ACC112 (cell line): ENCODE measurements around the gene PRR15L.

Experiments
- H2AFZ ChIP-seq: fragments of 200-600 bp; sonication (generic); one replicate; pipeline ENCODE4 v1.6.0; 2017; ENCODE audit warnings: antibody characterized with exemption, low read length; ENCODE audit not compliant: unreplicated experiment
- H3K27ac ChIP-seq: fragments of 200-600 bp; sonication (generic); 2 replicates; pipeline ENCODE4 v1.5.1; 2014; ENCODE audit warnings: low read depth, mild to moderate bottlenecking, antibody characterized with exemption, low read length, moderate library complexity
- H3K27me3 ChIP-seq: fragments of 200-600 bp; sonication (generic); 2 replicates; pipeline ENCODE4 v1.6.1; 2014; ENCODE audit warnings: mild to moderate bottlenecking, antibody characterized with exemption, low read length, moderate library complexity, mixed read lengths; ENCODE audit not compliant: insufficient read depth
- H3K36me3 ChIP-seq: fragments of 200-600 bp; sonication (generic); 2 replicates; pipeline ENCODE4 v1.6.1; 2016; ENCODE audit warnings: mild to moderate bottlenecking, antibody characterized with exemption, low read length, moderate library complexity, mixed read lengths; ENCODE audit not compliant: insufficient read depth
- H3K4me1 ChIP-seq: fragments of 200-600 bp; sonication (generic); one replicate; pipeline ENCODE4 v1.6.1; 2016; ENCODE audit warnings: low read length, mixed read lengths; ENCODE audit not compliant: insufficient read depth, unreplicated experiment, control insufficient read depth
- H3K4me3 ChIP-seq: fragments of 200-600 bp; sonication (generic); 2 replicates; pipeline ENCODE4 v1.5.1; 2014; ENCODE audit warnings: mild to moderate bottlenecking, low read depth, low read length
- H3K79me2 ChIP-seq: fragments of 200-600 bp; sonication (generic); one replicate; pipeline ENCODE4 v1.6.0; 2016; ENCODE audit warnings: low read length; ENCODE audit not compliant: control insufficient read depth, unreplicated experiment, insufficient read depth

The PRR15L gene

DNA sequence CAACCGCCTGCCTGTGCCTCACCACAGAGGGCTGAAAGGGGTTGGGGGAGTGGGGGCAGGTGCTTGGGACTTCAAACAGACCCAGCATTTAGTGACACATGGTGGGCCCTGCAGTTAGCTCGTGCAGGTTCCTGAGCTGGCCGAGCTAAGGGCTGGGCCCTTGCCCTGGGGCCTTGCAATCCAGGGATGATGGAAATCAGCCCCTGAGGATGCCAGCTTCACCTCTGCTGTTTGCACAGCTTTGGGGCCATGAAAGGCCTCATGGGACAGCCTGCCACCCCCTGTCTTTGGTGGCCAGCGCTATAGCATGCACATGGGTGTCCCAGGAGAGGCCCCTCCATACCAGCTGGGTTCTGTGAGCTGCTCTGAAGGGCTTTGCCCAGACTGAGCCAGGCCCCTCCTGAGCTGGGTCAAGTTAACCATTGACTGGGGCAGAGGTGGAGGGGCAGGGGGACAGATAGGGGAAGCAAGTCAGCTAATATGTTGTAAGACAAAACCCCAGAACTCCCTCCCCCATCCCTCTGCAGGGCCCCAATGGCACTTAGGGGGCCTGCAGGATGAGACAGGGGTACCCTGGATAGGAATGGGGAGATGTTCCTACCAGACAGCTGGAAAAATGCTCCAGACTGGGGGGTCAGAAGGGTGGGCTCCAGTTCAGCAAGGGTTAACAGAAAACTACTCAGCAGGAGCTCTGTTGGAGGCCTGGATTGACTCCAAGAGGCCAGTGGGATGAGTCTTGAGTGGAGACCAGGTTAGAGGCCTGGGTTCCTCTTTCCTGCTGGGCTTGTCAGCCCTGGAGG lies 692 bp downstream of the PRR15L start:
- no peak overlapping the region for H2AFZ ChIP-seq
- no peaks in the 10 kb centered on the region for H3K27me3 ChIP-seq
- H3K27ac ChIP-seq: no peak overlapping the region
- no peaks in the 10 kb centered on the region for H3K79me2 ChIP-seq
- no peaks in the 10 kb centered on the region for H3K36me3 ChIP-seq
- H3K4me1 ChIP-seq: peaks cover 7% of the 10 kb centered on the region
- no peak overlapping the region for H3K4me3 ChIP-seq

DNA sequence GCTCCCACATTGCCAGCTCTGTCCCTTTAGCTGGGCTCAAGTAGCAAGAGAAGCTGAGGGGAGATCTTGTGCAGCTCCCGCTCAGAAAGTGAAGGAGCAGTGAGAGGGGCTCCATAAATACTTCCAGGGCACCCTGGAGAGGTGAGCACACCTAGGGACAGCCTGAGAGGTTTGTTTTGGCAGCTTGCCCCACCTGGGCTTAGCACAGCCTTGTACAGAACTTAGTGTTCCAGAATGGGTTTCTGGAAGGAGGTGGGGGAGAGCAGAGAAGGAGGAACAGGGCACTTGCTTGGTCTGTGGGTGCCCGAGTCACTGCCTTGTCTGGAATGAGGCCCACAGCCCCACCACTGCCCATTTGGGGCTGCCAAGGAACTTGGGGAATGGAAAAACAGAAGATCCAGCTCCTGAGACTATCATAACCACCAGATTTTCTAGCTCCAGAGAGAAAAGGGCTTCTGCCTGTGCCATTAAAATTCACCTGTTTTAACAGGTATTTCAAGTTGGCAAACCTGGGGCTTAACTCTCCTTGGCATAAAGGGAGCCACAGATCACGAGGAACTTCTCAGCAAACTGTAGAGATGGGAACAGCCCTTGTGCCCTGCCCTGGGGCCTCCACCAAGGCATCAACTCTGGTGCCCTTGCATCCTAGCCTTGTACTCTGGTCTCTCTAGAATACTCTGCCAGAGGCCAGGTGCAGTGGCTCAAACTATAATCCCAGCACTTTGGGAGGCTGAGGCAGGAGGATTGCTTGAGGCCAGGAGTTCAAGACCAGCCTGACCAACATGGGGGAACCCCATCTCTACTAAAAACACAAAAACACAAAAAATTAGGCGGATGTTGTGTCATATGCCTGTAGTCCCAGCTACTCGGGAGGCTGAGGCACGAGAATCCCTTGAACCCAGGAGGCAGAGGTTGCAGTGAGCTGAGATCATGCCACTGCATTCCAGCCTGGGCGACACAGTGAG lies 1.9 kb downstream of the PRR15L start:
- Histone ChIP-seq H3K36me3 (no peaks in the 10 kb centered on the region), H3K4me1 (peaks cover 7% of the 10 kb centered on the region), H3K4me3 (no peak overlapping the region), H3K27me3 (no peaks in the 10 kb centered on the region), H3K79me2 (no peaks in the 10 kb centered on the region), H3K27ac (no peak overlapping the region), H2AFZ (no peak overlapping the region)

DNA sequence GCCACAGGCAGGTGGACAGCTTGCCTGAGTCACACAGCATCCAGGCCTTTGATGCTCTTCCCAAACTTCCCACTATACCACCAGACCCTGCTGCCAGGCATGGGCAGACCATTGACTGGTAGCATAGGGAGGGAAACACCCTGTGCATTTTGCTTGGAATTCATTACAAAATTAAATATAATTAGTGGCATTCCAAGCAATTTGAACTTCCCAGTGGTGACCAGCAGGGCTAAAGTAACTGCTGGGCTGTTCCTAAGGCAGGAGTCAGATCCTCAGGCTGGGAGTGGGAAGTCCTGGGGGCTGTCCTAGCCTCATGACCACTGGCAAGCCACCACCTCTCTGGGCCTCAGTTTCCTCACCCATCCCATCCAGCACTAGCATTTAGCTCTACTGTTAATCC lies 3.8 kb downstream of the PRR15L start:
- Histone ChIP-seq H3K4me3 (no peak overlapping the region), H3K27ac (no peak overlapping the region), H3K79me2 (no peaks in the 10 kb centered on the region), H3K27me3 (no peaks in the 10 kb centered on the region), H2AFZ (no peak overlapping the region), H3K36me3 (no peaks in the 10 kb centered on the region), H3K4me1 (peaks cover 7% of the 10 kb centered on the region)

DNA sequence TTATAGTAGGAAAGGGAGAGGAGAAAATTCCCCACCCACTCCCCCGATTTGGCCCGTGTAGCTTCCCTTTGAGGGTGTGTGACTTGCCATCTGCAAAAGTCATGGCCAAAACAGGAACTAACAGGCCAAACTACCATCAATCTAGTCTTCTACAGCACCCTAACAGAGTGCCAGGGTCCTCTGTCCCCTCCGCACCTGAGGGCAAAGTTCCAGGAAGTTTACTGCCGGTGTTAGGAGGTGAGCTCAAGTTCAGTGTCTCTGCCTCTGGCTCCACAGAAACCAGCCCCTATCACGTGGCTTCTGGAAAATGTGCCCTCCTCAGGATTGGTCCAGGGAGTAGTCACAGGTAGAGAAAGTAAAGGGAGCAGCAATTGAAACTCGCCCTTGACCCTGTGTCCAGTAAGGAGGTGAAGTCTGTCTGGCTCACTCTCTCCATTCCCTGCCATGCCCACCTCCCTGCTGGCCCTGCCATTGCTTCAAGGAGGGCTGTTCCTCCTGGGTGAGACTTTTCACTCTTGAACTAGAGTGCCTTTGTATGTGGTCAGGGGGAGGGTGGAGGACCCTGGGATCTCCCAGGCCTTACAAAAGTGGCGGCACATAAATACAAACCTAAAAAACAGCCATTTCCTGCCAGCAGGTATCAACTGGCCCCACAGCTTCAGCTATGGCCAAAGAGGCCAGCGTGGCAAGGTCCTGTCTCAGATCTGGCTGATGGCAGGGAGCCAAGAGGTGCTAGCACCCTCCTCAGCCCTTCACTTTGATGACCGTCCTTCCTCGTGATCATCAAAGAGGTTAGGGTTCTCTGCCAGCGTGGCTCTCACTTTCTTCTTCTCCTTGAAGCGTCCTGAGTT lies 5.3 kb downstream of the PRR15L start:
- H2AFZ ChIP-seq: no peak overlapping the region
- H3K4me1 ChIP-seq: peaks cover 5% of the 10 kb centered on the region
- H3K4me3 ChIP-seq: no peak overlapping the region
- no peaks in the 10 kb centered on the region for H3K36me3 ChIP-seq
- H3K79me2 ChIP-seq: no peaks in the 10 kb centered on the region
- no peaks in the 10 kb centered on the region for H3K27me3 ChIP-seq
- no peak overlapping the region for H3K27ac ChIP-seq

DNA sequence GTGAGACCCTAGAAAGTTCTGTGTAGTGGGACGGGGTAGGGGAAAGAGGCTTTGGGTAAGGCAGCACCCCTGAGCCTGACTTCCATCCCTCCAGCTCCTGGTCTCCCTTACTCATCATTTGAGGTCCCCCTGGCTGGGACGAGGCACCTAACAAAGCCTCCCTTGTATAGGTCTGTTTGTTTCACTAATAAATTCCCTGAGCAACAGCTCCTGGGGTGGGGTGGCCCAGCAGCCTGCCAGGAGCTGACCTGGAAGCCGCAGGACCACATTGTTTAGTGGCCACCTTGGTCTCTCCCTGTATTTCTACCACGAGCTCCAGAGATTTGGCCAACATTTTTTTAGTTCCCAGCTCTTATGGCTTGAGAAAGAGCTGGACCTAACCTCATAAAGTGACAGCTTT lies 7.2 kb downstream of the PRR15L start:
- H3K4me3 ChIP-seq: no peak overlapping the region
- H3K27ac ChIP-seq: no peak overlapping the region
- H3K36me3 ChIP-seq: no peaks in the 10 kb centered on the region
- no peak overlapping the region for H2AFZ ChIP-seq
- H3K79me2 ChIP-seq: no peaks in the 10 kb centered on the region
- H3K4me1 ChIP-seq: no peaks in the 10 kb centered on the region
- H3K27me3 ChIP-seq: no peaks in the 10 kb centered on the region

DNA sequence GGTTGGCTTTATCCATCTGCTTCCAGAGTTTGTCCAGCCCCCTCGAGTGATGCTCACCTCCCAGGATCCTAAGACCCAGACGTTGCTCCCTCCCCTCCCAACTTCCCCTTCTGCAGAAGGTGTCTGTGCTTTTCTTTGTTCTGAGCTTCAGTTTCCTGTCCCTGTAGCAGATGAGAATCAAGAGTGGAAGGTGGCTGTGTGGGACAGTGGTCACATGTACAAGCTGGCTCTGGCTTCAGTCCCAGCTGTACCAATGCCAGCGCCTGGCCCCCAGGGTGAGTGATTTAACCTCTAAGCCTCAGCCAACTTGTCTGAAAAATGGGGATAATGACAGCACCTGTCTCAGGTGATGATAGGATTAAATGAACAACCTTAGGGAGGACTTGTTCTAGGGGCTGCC lies 7.7 kb downstream of the PRR15L start:
- Histone ChIP-seq H3K36me3 (no peaks in the 10 kb centered on the region), H3K4me3 (no peak overlapping the region), H2AFZ (no peak overlapping the region), H3K79me2 (no peaks in the 10 kb centered on the region), H3K4me1 (no peaks in the 10 kb centered on the region), H3K27ac (no peak overlapping the region), H3K27me3 (no peaks in the 10 kb centered on the region)

DNA sequence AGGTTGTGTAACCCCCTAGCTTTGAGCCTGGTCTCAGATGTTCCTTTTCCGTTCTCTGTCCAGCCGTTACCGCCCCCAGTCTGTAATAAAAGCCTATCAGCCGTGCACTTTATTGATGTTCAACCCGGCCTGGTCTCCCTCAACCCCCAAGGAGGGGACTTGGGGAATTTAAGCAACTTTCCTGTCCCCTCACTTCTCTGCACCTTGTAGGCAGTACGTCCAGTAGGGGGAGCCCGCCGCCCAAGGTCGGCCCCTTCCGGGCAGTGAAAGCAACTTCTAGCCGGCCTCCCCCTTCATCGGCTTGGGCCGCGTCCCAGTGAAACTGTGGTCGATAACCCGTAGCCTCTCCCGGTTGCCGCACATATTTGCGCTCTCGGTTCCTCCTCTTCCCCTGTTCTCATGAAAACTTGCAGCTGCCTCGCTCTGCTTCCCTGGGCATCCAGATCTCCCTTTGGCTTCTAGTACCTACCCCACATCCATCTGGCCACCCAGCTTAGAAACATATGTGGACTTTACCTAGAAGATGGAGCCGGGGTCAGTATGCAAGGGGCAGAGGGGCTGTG lies 8.4 kb downstream of the PRR15L start:
- Histone ChIP-seq H3K4me3 (peak overlapping the region; percentile 37; the same call in 1 of the 2 replicates), H3K27ac (no peak overlapping the region), H3K27me3 (no peaks in the 10 kb centered on the region), H3K4me1 (no peaks in the 10 kb centered on the region), H2AFZ (no peak overlapping the region), H3K36me3 (no peaks in the 10 kb centered on the region), H3K79me2 (no peaks in the 10 kb centered on the region)

GRCh38 chr17:47948706-47949196 lies 8.9 kb downstream of the PRR15L start:
- Histone ChIP-seq H2AFZ (no peak overlapping the region), H3K79me2 (no peaks in the 10 kb centered on the region), H3K4me3 (no peak overlapping the region), H3K36me3 (no peaks in the 10 kb centered on the region), H3K27ac (no peak overlapping the region), H3K27me3 (no peaks in the 10 kb centered on the region), H3K4me1 (no peaks in the 10 kb centered on the region)

- H3K4me1 ChIP-seq: peaks cover 3% of the 10 kb centered on the region
- H3K79me2 ChIP-seq: no peaks in the 10 kb centered on the region
- no peaks in the 10 kb centered on the region for H3K36me3 ChIP-seq
- H3K27me3 ChIP-seq: no peaks in the 10 kb centered on the region
- H3K27ac ChIP-seq: no peak overlapping the region
- H2AFZ ChIP-seq: no peak overlapping the region
- H3K4me3 ChIP-seq: no peak overlapping the region
These were observed 10.7 kb downstream of the PRR15L start for GRCh38 chr17:47946929-47947397.

GRCh38 chr17:47946516-47946915 lies 11.2 kb downstream of the PRR15L start:
- H3K4me1 ChIP-seq: peaks cover 3% of the 10 kb centered on the region
- H3K4me3 ChIP-seq: no peak overlapping the region
- no peaks in the 10 kb centered on the region for H3K36me3 ChIP-seq
- no peak overlapping the region for H2AFZ ChIP-seq
- H3K27me3 ChIP-seq: no peaks in the 10 kb centered on the region
- H3K79me2 ChIP-seq: no peaks in the 10 kb centered on the region
- no peak overlapping the region for H3K27ac ChIP-seq
